DOHH2 (cell line): Measurements from ENCODE around the gene TIMM23B.

Experiments
- H3F3A ChIP-seq: fragments of 200-600 bp; sonication (generic), shearing (Covaris generic); 2 replicates; pipeline ENCODE4 v1.6.0; 2016; ENCODE audit warnings: antibody characterized with exemption, mild to moderate bottlenecking; ENCODE audit not compliant: control insufficient read depth, insufficient read depth
- H3K27ac ChIP-seq: fragments of 200-600 bp; sonication (generic); 2 replicates; pipeline ENCODE4 v1.5.1; 2014; ENCODE audit warnings: low read depth, mild to moderate bottlenecking, low read length, moderate library complexity
- H3K27me3 ChIP-seq: fragments of 200-600 bp; sonication (generic); 2 replicates; pipeline ENCODE4 v1.6.1; 2014; ENCODE audit warnings: mild to moderate bottlenecking, low read length, mixed read lengths; ENCODE audit not compliant: control insufficient read depth
- H3K36me3 ChIP-seq: fragments of 200-600 bp; sonication (generic); 2 replicates; pipeline ENCODE4 v1.6.1; 2014; ENCODE audit warnings: mild to moderate bottlenecking, low read length, moderate library complexity, mixed read lengths; ENCODE audit not compliant: control insufficient read depth
- H3K4me1 ChIP-seq: fragments of 200-600 bp; sonication (generic); 2 replicates; pipeline ENCODE4 v1.6.1; 2014; ENCODE audit warnings: mild to moderate bottlenecking, low read length, mixed read lengths; ENCODE audit not compliant: control insufficient read depth
- H3K4me2 ChIP-seq: fragments of 200-600 bp; sonication (generic); 2 replicates; pipeline ENCODE4 v1.6.0; 2014; ENCODE audit warnings: mild to moderate bottlenecking, low read length, moderate library complexity
- H3K4me3 ChIP-seq: fragments of 200-600 bp; sonication (generic); 2 replicates; pipeline ENCODE4 v1.5.1; 2014; ENCODE audit warnings: mild to moderate bottlenecking, low read length, mixed read lengths
- H3K79me2 ChIP-seq: fragments of 200-600 bp; sonication (generic); 2 replicates; pipeline ENCODE4 v1.6.1; 2014; ENCODE audit warnings: mild to moderate bottlenecking, low read length, mixed read lengths; ENCODE audit not compliant: control insufficient read depth
- H3K9me2 ChIP-seq: fragments of 200-600 bp; sonication (generic); replicated peaks from 2 replicates; pipeline ENCODE4 v1.6.1; 2014; ENCODE audit warnings: mild to moderate bottlenecking, low read length, mixed read lengths; ENCODE audit not compliant: control insufficient read depth
- H3K9me3 ChIP-seq: fragments of 200-600 bp; sonication (generic); 2 replicates; pipeline ENCODE4 v1.6.1; 2014; ENCODE audit warnings: antibody characterized with exemption, low read length, mixed read lengths; ENCODE audit not compliant: control insufficient read depth, insufficient read depth
- H4K20me1 ChIP-seq: fragments of 200-600 bp; sonication (generic); 2 replicates; pipeline ENCODE4 v1.6.0; 2014; ENCODE audit warnings: low read depth, mild to moderate bottlenecking, antibody characterized with exemption, low read length, moderate library complexity; ENCODE audit not compliant: control insufficient read depth, insufficient read depth
- CTCF ChIP-seq: fragments of 200-600 bp; sonication (generic); IDR thresholded peaks from one replicate; pipeline ENCODE4 v1.5.1; 2014; ENCODE audit warnings: antibody characterized with exemption, mild to moderate bottlenecking, low read depth, low read length; ENCODE audit not compliant: poor library complexity, severe bottlenecking
- EZH2phosphoT487 ChIP-seq: fragments of 200-600 bp; sonication (generic); IDR thresholded peaks from 2 replicates; pipeline ENCODE4 v1.6.1; 2017; ENCODE audit warnings: borderline replicate concordance, mild to moderate bottlenecking, antibody characterized with exemption, low read length, moderate library complexity, mixed read lengths

The TIMM23B gene

GRCh38 chr10:50021646-50022045 lies 79.8 kb downstream of the TIMM23B start:
- Histone ChIP-seq H3K4me3 (no peak overlapping the region), H3K27me3 (no peaks in the 10 kb centered on the region), H3K27ac (no peak overlapping the region), H3K9me2 (no peaks in the 10 kb centered on the region), H3K4me1 (no peaks in the 10 kb centered on the region), H3K36me3 (no peaks in the 10 kb centered on the region), H3K79me2 (no peaks in the 10 kb centered on the region), H3K9me3 (no peaks in the 10 kb centered on the region), H4K20me1 (no peaks in the 10 kb centered on the region), H3F3A (no peaks in the 10 kb centered on the region), H3K4me2 (no peak overlapping the region)
- TF ChIP-seq CTCF (no peak), EZH2phosphoT487 (no peak)
